Esophagus muscularis mucosa (tissue), 4 donors: ENCODE data around the gene ATP6V1B1. TPM values are rescaled to one million over a fixed set of nuclear protein-coding genes. Genes with fewer than 3 reads are reported as not detected.
A peak's percentile ranks its signal among the peaks of the same experiment; 100 is the strongest.

ENCODE experiments used
- DNase-seq: peaks from one replicate; pipeline ENCODE4 v3.0.0-alpha.2; 2017; ENCODE audit errors: extremely low spot score
- H3K27ac ChIP-seq, 4 donors: fragments of 200-600 bp; sonication (generic); replicated peaks in 1 of 4; 1 replicate in 3 of 4; 2 replicates in 1 of 4; pipeline ENCODE4 v1.5.1; 2016 to 2019; ENCODE audit warnings: mild to moderate bottlenecking in 1 of 4
- H3K27me3 ChIP-seq, 4 donors: fragments of 200-600 bp; sonication (generic); one replicate each; pipeline versions ENCODE4 v1.5.1 to v1.6.0; 2016 to 2019
- H3K36me3 ChIP-seq, 4 donors: fragments of 200-600 bp; sonication (generic); one replicate each; pipeline ENCODE4 v1.5.1; 2016 to 2019
- H3K4me1 ChIP-seq, 4 donors: fragments of 200-600 bp; sonication (generic); one replicate each; pipeline ENCODE4 v1.5.1; 2016 to 2019
- H3K4me3 ChIP-seq, 4 donors: fragments of 200-600 bp; sonication (generic); 1 replicate in 2 of 4; 2 replicates in 2 of 4; pipeline ENCODE4 v1.5.1; 2016 to 2019; ENCODE audit warnings: mild to moderate bottlenecking in 4 of 4, moderate library complexity in 1 of 4
- H3K9me3 ChIP-seq, 4 donors: fragments of 200-600 bp; sonication (generic); 1 replicate in 3 of 4; 2 replicates in 1 of 4; pipeline ENCODE4 v1.5.1; 2016 to 2019
- CTCF ChIP-seq, 3 experiments: fragments of 200-600 bp in 2 of 3; fragments of 450-650 bp in 1 of 3; sonication (generic) in 2 of 3; IDR thresholded peaks; one replicate each; pipeline ENCODE4 v1.5.1; 2017 to 2019; ENCODE audit warnings: antibody characterized with exemption in 3 of 3, mild to moderate bottlenecking in 2 of 3, moderate library complexity in 1 of 3
- EP300 ChIP-seq: sonication (generic); formaldehyde crosslinking; IDR thresholded peaks from one replicate; pipeline ENCODE4 v1.6.1; 2017; ENCODE audit warnings: antibody characterized with exemption
- POLR2A ChIP-seq: fragments of 450-650 bp; IDR thresholded peaks from one replicate; pipeline ENCODE4 v1.6.1; 2017; ENCODE audit warnings: antibody characterized with exemption, moderate library complexity, mild to moderate bottlenecking, low read depth
- POLR2AphosphoS5 ChIP-seq, 2 donors: sonication (generic); formaldehyde crosslinking; IDR thresholded peaks; one replicate each; pipeline ENCODE4 v1.6.1; 2017; ENCODE audit warnings: antibody characterized with exemption in 2 of 2
- WGBS: methylation state at CpG from one replicate; pipeline ENCODE4 v1.1.5; 2018; 5-methylcytosine and 5-hydroxymethylcytosine counted together
- intact Hi-C: fragments of 100-400 bp; cut with DNase I; formaldehyde crosslinking; loops from one replicate; pipeline ENCODE4 v1.15.1; 2023
- total RNA-seq, 4 donors: library from RNA; depleted of rRNA; stranded (reverse); fragments of >200 nt; gene quantifications; one replicate each; pipeline versions ENCODE4 v1.1.0 to v1.2.1, GENCODE V29; 2016

ATP6V1B1 gene
- total RNA-seq, 4 donors from 2014 or later: 0.83 to 1.6 TPM; not detected in 2

- Histone ChIP-seq H3K9me3 (no peaks in the 10 kb centered on the region), H3K4me1 (peaks cover 25 to 55% (median 39%) of the 10 kb centered on the region in 4 donors), H3K36me3 (peaks cover 24 to 62% (median 59%) of the 10 kb centered on the region in 4 donors), H3K27ac (no peak overlapping the region), H3K27me3 (peaks cover 0 to 3% (median 0%) of the 10 kb centered on the region in 4 donors), H3K4me3 (no peak overlapping the region)
- intact Hi-C loops: no loop called here
- TF ChIP-seq CTCF (IDR thresholded peaks at IDR 0.05): no peak
- TF ChIP-seq POLR2A: no peak
- no peak for TF ChIP-seq EP300
- TF ChIP-seq POLR2AphosphoS5 (IDR thresholded peaks at IDR 0.05): no peak
- 93% methylated on average over 5 of the region's 5 CpGs for WGBS
- DNase-seq: peak; percentile 86
Observed at GRCh38 chr2:70991142-70991541, 55.4 kb downstream of the ATP6V1B1 start.

DNA sequence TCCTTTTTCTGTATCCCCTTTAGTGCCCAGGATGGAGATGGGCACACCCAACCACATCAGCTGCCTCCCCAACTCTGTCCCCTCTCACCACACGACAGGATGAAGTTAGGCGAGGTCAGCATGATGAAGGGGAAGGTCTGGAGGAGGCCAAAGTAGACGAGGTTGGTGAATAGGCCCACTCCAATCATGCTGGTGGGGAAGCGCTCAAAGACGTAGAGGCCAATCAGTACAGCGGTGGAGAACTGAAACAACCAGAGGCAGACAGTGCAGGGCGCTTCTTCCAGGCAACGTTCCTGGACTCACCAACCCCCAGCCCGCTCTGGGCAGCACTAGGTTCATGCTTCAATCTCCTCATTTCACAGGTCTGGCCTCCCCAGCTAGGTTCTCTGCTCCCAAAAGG lies 56.0 kb downstream of the ATP6V1B1 start:
- Histone ChIP-seq H3K4me1 (peaks cover 25 to 55% (median 39%) of the 10 kb centered on the region in 4 donors), H3K27ac (no peak overlapping the region), H3K9me3 (no peaks in the 10 kb centered on the region), H3K36me3 (peaks cover 22 to 56% (median 53%) of the 10 kb centered on the region in 4 donors), H3K27me3 (peaks cover 0 to 3% (median 0%) of the 10 kb centered on the region in 4 donors), H3K4me3 (no peak overlapping the region)
- TF ChIP-seq POLR2A (no peak), POLR2AphosphoS5 (IDR thresholded peaks at IDR 0.05) (no peak), EP300 (no peak), CTCF (IDR thresholded peaks at IDR 0.05) (no peak)
- intact Hi-C loops: no loop called here
- peak; percentile 74 for DNase-seq
- WGBS: 89% methylated on average over 9 of the region's 9 CpGs

DNA sequence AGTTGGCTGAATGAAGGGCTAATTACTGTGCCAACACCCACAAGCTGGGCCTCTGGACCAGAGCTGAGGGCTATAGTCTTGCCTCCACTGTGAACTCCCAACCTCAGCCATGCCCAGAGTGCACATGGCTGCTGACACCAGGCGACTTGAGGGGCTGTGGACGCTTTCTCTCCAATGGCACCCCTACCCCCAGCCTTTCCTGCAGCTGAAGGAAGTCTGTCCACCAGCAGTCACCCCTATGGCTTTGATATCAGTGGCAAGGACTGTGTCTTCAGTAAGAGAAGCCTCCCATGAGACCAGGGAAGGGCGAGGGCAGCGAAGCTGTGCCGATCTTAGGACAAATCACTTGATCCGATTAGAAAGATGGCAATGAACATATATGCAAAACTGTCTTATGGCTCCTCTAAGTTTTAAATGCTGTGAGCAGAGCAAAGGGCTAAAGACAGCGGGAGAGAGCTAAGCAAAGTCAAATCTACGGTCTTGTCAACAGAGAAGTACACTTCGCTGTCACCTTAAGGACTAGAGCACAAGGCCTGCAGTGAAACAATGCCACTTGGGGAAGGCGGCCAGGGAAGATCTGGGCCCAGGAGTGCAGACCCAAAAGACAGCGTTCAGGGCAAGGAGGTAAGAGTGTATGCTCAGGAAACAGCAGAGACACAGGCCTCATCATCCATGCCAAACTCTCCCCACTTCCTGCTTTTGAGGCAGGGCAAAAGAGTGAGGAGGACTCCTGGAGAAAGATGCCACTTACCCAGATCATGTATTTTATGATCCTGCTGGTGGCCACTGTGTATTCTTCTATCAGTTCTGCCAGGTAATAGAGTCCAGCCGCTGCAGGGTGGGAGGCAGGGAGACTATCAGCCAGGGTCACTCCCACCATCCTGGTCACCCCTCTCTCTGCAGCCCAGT lies 57.5 kb downstream of the ATP6V1B1 start:
- no peak for TF ChIP-seq POLR2AphosphoS5 (IDR thresholded peaks at IDR 0.05)
- no peak for TF ChIP-seq POLR2A
- no peak for TF ChIP-seq CTCF (IDR thresholded peaks at IDR 0.05)
- no peak for TF ChIP-seq EP300
- Histone ChIP-seq H3K27ac (peak overlapping the region; percentile 82 to 90 (median 86)), H3K36me3 (peaks cover 9 to 42% (median 39%) of the 10 kb centered on the region in 4 donors), H3K4me1 (peaks cover 18 to 50% (median 36%) of the 10 kb centered on the region in 4 donors), H3K9me3 (no peaks in the 10 kb centered on the region), H3K27me3 (peaks cover 0 to 3% (median 0%) of the 10 kb centered on the region in 4 donors), H3K4me3 (peak overlapping the region; percentile 90 to 100 (median 97))
- peak; percentile 50 for DNase-seq
- intact Hi-C loops: no loop called here
- 83% methylated on average over 10 of the region's 12 CpGs for WGBS

GRCh38 chr2:70994009-70994698 lies 58.5 kb downstream of the ATP6V1B1 start:
- Histone ChIP-seq H3K4me3 (peak overlapping the region; percentile 90 to 100 (median 97)), H3K27ac (peak overlapping the region; percentile 82 to 90 (median 86)), H3K4me1 (peaks cover 16 to 45% (median 36%) of the 10 kb centered on the region in 4 donors), H3K9me3 (no peaks in the 10 kb centered on the region), H3K36me3 (peaks cover 0 to 32% (median 29%) of the 10 kb centered on the region in 4 donors), H3K27me3 (peaks cover 0 to 3% (median 0%) of the 10 kb centered on the region in 4 donors)
- WGBS: 0% methylated on average over 16 of the region's 49 CpGs
- intact Hi-C loops: no loop called here
- TF ChIP-seq EP300: no peak
- peak; percentile 79 for DNase-seq
